NCI-H187 (cell line): Measurements from ENCODE around the gene AKR1C4.

Source experiments
- DNase-seq, 2 experiments: peaks; one replicate each; lab custom pipeline; 2025; lab: John Stamatoyannopoulos, UW

AKR1C4 gene

DNA sequence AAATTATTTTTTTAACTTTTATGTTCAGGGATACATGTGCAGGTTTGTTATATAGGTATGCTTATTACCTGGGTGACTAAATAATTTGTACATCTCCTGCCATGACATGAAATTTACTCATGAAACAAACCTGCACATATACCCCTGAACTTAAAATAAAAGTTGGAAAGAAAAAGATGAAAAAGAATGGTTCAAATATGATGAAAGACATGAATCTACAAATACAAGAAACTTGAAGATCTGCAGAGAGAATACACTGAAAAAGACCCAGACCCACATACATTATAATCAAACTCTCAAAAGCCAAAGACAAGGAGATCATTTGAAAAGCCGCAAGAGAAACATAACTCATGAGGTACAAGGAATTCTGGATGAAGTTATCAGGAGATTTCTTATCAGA lies 70.2 kb downstream of the AKR1C4 start:
- DNase-seq, result no peak

GRCh38 chr10:5268234-5268633 lies 71.6 kb downstream of the AKR1C4 start:
- no peak for DNase-seq
